ENCODE data around the gene SLC9A3.

DNA sequence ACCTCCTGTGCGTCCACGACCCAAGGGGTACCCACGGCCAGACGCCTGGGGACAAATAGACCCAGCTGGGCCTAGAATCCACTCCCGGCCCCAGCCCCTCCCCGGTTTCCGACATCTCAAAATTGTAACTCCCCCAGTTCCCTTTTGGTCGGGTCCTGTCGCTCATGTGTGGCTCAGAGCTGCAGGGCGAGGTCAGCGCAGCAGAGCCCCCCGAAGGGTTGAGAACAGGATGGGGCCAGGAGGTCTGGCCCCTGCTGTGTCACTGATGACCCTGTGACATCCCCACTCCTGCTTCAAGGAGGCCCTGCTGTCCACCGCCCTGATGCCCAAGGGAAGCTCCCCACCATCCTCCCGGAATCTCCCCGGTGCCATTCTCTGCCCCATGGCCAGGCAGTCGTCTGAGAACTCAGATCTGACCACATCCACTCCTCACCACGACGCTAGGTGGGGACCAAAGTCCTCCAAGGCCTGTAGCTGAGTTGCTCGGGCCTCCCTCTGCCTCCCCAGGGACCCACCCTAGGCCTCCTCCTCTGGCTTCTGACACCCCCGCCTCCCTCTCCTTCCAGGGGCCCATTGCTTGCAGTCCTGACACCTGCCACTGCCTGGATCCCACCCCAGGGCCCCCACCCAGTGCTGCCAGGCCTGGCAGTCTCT, 3.9 kb downstream of the SLC9A3 start:
- TF ChIP-seq POLR2A (IDR thresholded peaks at IDR 0.05) = no peak
- TF ChIP-seq, protein P1, sequence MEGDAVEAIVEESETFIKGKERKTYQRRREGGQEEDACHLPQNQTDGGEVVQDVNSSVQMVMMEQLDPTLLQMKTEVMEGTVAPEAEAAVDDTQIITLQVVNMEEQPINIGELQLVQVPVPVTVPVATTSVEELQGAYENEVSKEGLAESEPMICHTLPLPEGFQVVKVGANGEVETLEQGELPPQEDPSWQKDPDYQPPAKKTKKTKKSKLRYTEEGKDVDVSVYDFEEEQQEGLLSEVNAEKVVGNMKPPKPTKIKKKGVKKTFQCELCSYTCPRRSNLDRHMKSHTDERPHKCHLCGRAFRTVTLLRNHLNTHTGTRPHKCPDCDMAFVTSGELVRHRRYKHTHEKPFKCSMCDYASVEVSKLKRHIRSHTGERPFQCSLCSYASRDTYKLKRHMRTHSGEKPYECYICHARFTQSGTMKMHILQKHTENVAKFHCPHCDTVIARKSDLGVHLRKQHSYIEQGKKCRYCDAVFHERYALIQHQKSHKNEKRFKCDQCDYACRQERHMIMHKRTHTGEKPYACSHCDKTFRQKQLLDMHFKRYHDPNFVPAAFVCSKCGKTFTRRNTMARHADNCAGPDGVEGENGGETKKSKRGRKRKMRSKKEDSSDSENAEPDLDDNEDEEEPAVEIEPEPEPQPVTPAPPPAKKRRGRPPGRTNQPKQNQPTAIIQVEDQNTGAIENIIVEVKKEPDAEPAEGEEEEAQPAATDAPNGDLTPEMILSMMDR (IDR thresholded peaks at IDR 0.05) = no peak
